Thyroid gland (tissue), 4 donors: ENCODE measurements around the gene NAALADL2. TPM values are rescaled to one million over a fixed set of nuclear protein-coding genes. Genes with fewer than 3 reads are reported as not detected.
A peak's percentile ranks its signal among the peaks of the same experiment; 100 is the strongest.

ENCODE experiments used
- DNase-seq, 2 donors: peaks; one replicate each; pipeline ENCODE4 v3.0.0-alpha.2; 2019
- H3K27ac ChIP-seq, 3 donors: fragments of 200-600 bp; sonication (generic); 1 replicate in 2 of 3; 2 replicates in 1 of 3; pipeline ENCODE4 v1.5.1; 2016 to 2019; ENCODE audit warnings: mild to moderate bottlenecking in 1 of 3, moderate library complexity in 1 of 3
- H3K27me3 ChIP-seq: fragments of 200-600 bp; sonication (generic); one replicate; pipeline ENCODE4 v1.5.1; 2019
- H3K36me3 ChIP-seq, 2 donors: fragments of 200-600 bp; sonication (generic); one replicate each; pipeline ENCODE4 v1.5.1; 2016 to 2019
- H3K4me1 ChIP-seq, 2 donors: fragments of 200-600 bp; sonication (generic); one replicate each; pipeline ENCODE4 v1.5.1; 2017 to 2019
- H3K4me3 ChIP-seq, 3 donors: fragments of 200-600 bp; sonication (generic); replicated peaks in 1 of 3; 1 replicate in 2 of 3; 2 replicates in 1 of 3; pipeline ENCODE4 v1.5.1; 2016; ENCODE audit warnings: mild to moderate bottlenecking in 1 of 3
- H3K9me3 ChIP-seq: fragments of 200-600 bp; sonication (generic); one replicate; pipeline ENCODE4 v1.5.1; 2017
- POLR2A ChIP-seq, 2 donors: fragments of 450-650 bp; IDR thresholded peaks; one replicate each; pipeline ENCODE4 v1.6.1; 2017; ENCODE audit warnings: antibody characterized with exemption in 2 of 2, mild to moderate bottlenecking in 2 of 2, moderate library complexity in 1 of 2
- WGBS, 2 donors: methylation state at CpG; one replicate each; pipeline ENCODE4 v1.1.5; 2017; 5-methylcytosine and 5-hydroxymethylcytosine counted together
- intact Hi-C: fragments of 100-400 bp; cut with DNase I; formaldehyde crosslinking; loops from one replicate; pipeline ENCODE4 v1.15.1; 2023
- total RNA-seq, 4 donors: library from RNA; depleted of rRNA; stranded (reverse); fragments of >200 nt; gene quantifications; one replicate each; pipeline ENCODE4 v1.2.3, GENCODE V29; 2016
- TF ChIP-seq, protein P1 (sequence below), 6 experiments: fragments of 200-600 bp in 3 of 6; fragments of 450-650 bp in 3 of 6; sonication (generic) in 3 of 6; IDR thresholded peaks; one replicate each; pipeline ENCODE4 v1.5.1; 2016 to 2019; ENCODE audit warnings: antibody characterized with exemption in 6 of 6, mild to moderate bottlenecking in 2 of 6, inconsistent platforms in 1 of 6, moderate library complexity in 1 of 6

Gene NAALADL2
- total RNA-seq, 4 donors from 2014 or later = 7.6 to 14.7 (median 9.0) TPM

DNA sequence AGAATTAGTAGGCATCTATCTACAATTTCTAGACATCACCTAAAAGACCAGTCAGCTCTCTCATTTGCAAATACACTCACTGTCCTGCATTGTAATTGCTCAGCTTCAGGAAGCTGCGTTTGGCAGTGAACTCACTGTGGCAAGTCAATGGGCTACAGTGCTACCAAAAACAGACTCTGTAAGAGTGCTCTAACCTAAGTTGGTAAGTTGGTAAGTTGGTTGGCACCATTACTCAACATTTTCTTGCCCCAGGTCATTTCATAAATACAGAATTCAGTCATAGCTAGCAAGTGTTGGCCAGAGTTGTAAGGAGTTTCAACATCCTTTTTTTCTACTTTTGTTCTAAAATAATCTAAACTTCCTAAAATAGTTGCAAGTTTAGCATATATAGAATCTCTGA is 466.3 kb downstream of the NAALADL2 start:
- Histone ChIP-seq H3K36me3 (no peaks in the 10 kb centered on the region), H3K27me3 (no peaks in the 10 kb centered on the region), H3K4me1 (no peaks in the 10 kb centered on the region), H3K4me3 (no peak overlapping the region), H3K27ac (no peak overlapping the region), H3K9me3 (no peaks in the 10 kb centered on the region)
- intact Hi-C loops = no loop called here
- TF ChIP-seq, protein P1, sequence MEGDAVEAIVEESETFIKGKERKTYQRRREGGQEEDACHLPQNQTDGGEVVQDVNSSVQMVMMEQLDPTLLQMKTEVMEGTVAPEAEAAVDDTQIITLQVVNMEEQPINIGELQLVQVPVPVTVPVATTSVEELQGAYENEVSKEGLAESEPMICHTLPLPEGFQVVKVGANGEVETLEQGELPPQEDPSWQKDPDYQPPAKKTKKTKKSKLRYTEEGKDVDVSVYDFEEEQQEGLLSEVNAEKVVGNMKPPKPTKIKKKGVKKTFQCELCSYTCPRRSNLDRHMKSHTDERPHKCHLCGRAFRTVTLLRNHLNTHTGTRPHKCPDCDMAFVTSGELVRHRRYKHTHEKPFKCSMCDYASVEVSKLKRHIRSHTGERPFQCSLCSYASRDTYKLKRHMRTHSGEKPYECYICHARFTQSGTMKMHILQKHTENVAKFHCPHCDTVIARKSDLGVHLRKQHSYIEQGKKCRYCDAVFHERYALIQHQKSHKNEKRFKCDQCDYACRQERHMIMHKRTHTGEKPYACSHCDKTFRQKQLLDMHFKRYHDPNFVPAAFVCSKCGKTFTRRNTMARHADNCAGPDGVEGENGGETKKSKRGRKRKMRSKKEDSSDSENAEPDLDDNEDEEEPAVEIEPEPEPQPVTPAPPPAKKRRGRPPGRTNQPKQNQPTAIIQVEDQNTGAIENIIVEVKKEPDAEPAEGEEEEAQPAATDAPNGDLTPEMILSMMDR (IDR thresholded peaks at IDR 0.05) = no peak
- TF ChIP-seq POLR2A (IDR thresholded peaks at IDR 0.05) = no peak
- 79 to 81% methylated on average over 1 of the region's 1 CpG for WGBS, 2 donors
- no peak for DNase-seq

DNA sequence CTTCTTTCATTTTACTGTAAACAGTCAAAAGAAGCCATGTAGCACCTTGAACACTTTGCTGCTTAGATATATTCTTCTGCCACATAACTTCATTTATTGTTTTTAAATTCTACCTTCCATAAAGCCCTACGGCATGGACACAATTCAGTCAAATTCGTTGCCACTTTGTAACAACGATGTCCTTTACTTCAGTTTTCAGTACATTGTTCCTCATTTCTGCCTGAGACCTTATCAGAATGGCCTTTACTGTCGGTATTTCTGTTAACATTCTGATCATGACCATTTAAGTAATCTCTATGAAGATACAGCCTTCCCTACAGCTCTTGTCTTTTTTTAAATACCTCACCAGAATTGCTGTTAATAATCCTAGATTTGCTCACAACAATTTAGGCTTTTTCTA is 466.9 kb downstream of the NAALADL2 start:
- H3K27me3 ChIP-seq = no peaks in the 10 kb centered on the region
- no peaks in the 10 kb centered on the region for H3K4me1 ChIP-seq
- H3K4me3 ChIP-seq = no peak overlapping the region
- no peaks in the 10 kb centered on the region for H3K9me3 ChIP-seq
- no peak overlapping the region for H3K27ac ChIP-seq
- no peaks in the 10 kb centered on the region for H3K36me3 ChIP-seq
- WGBS, 2 donors = 89 to 91% methylated on average over 4 of the region's 4 CpGs
- no peak for DNase-seq
- no peak for TF ChIP-seq POLR2A (IDR thresholded peaks at IDR 0.05)
- TF ChIP-seq, protein P1 (IDR thresholded peaks at IDR 0.05) = no peak
- intact Hi-C loops = no loop called here

DNA sequence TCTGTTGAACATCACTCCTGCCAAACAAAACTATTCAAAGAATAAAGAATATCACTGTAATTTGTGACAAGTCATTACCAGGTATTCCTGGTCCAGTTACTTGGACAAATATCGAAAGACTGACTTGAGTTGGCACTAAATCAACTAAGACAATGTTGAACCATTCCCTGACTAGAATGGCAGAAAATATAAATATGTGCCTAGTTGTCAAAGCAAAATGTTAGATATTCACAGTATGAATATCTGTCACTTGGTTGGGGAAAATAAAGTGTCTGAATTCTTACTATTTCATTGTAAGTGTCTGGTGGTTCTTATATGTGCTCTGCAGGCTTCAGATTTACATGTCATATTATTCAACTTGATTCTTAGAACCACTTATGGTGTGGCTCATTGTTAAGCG is 470.2 kb downstream of the NAALADL2 start:
- no peak for DNase-seq
- H3K9me3 ChIP-seq = no peaks in the 10 kb centered on the region
- H3K27ac ChIP-seq = no peak overlapping the region
- no peaks in the 10 kb centered on the region for H3K36me3 ChIP-seq
- no peak overlapping the region for H3K4me3 ChIP-seq
- intact Hi-C loops = no loop called here
- WGBS, 2 donors = 87 to 88% methylated on average over 2 of the region's 2 CpGs
- TF ChIP-seq POLR2A (IDR thresholded peaks at IDR 0.05) = no peak
- TF ChIP-seq, protein P1 (IDR thresholded peaks at IDR 0.05) = no peak
- H3K4me1 ChIP-seq = no peaks in the 10 kb centered on the region
- H3K27me3 ChIP-seq = no peaks in the 10 kb centered on the region

DNA sequence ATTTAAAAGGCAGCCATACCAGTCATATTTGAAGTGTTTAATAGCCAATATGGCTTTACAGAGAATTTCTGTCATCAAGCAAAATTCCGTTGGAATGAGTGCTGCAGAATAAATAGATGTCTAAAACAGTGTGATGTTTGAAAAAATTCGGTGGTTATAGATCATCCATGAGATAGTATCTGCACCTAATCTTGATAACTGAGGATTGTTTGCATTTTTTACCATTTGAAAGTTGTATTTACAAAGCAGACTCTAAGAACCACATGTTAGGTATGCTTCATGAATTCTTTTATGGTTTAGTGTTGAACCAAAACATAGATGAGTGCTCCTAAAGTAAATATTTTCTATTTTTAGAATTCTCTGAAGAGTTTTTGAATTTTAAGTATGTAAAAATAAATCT is 476.1 kb downstream of the NAALADL2 start:
- WGBS, 2 donors = 59 to 63% methylated on average over 2 of the region's 2 CpGs
- Histone ChIP-seq H3K4me1 (peaks cover 25 to 29% of the 10 kb centered on the region in 2 donors), H3K27me3 (no peaks in the 10 kb centered on the region), H3K4me3 (no peak overlapping the region), H3K9me3 (no peaks in the 10 kb centered on the region), H3K27ac (peak overlapping the region in 1 of 3 donors; percentile 19), H3K36me3 (no peaks in the 10 kb centered on the region)
- no peak for TF ChIP-seq POLR2A (IDR thresholded peaks at IDR 0.05)
- TF ChIP-seq, protein P1 (IDR thresholded peaks at IDR 0.05) = no peak
- no peak for DNase-seq
- intact Hi-C loops = no loop called here

DNA sequence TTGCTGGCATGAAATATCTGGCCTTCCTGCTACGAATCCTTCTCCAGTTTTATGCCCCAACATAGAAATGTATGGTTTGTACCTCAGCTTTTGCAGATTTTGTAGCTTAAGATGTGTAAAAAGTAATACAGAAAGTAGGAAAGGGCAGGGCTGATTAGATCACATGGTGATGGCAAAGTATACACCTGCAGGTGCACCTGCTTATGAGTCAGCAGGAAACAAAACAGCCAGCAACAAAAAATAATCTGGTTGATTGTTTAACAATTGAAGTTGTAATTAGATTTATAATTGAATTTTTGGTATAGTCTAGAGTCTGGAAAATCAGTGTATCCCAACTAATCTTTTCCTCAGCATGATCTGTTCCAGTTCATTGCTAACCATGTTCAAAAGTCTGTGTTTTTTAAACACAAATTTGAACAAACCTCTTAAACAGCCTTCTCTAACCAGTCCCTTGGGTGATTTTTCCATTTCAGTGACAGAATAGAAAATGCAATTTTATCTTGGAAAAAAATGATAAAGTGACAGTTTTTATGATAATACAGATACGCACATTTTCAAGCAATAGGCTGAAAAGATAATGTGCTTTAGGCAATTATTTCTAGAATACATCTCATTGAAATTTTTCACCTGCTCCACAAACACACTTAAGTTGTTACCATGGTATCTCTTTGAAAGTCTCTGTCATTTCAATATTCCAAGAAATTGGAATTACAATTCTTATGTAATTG is 477.4 kb downstream of the NAALADL2 start:
- Histone ChIP-seq H3K36me3 (no peaks in the 10 kb centered on the region), H3K27me3 (no peaks in the 10 kb centered on the region), H3K4me3 (no peak overlapping the region), H3K9me3 (no peaks in the 10 kb centered on the region), H3K27ac (peak overlapping the region in 1 of 3 donors; percentile 19), H3K4me1 (peaks cover 25 to 29% of the 10 kb centered on the region in 2 donors)
- WGBS, 2 donors = 90 to 91% methylated on average over 2 of the region's 2 CpGs
- TF ChIP-seq, protein P1 (IDR thresholded peaks at IDR 0.05) = no peak
- TF ChIP-seq POLR2A (IDR thresholded peaks at IDR 0.05) = no peak
- intact Hi-C loops = no loop called here
- DNase-seq = no peak
